ENCODE data around the gene RASGEF1B.

RASGEF1B gene

GRCh38 chr4:81392164-81392563, 79.5 kb downstream of the RASGEF1B start:
- DNase-seq (ENCODE audit: low spot score) = no peak
- TF ChIP-seq CTCF (IDR thresholded peaks at IDR 0.05; ENCODE audit: extremely low read depth, missing control alignments) = no peak

- DNase-seq (ENCODE audit: low spot score) = no peak
- no peak for TF ChIP-seq CTCF (IDR thresholded peaks at IDR 0.05; ENCODE audit: extremely low read depth, missing control alignments)
These were observed 82.0 kb downstream of the RASGEF1B start for GRCh38 chr4:81389720-81390119.

- DNase-seq (ENCODE audit: low spot score) = no peak
These were observed 91.3 kb downstream of the RASGEF1B start for GRCh38 chr4:81380437-81380836.

GRCh38 chr4:81378386-81378785, 93.3 kb downstream of the RASGEF1B start:
- DNase-seq (ENCODE audit: low spot score) = no peak
- no peak for TF ChIP-seq CTCF (IDR thresholded peaks at IDR 0.05; ENCODE audit: extremely low read depth, missing control alignments)

More at GRCh38 chr4:81380437-81380836, 91.3 kb downstream of the RASGEF1B start:
- TF ChIP-seq CTCF (IDR thresholded peaks at IDR 0.05; ENCODE audit: extremely low read depth, missing control alignments) = no peak

- DNase-seq (ENCODE audit: low spot score) = no peak
- TF ChIP-seq CTCF (IDR thresholded peaks at IDR 0.05; ENCODE audit: extremely low read depth, missing control alignments) = no peak
These were observed 94.5 kb downstream of the RASGEF1B start for GRCh38 chr4:81377191-81377590.

- DNase-seq (ENCODE audit: low spot score) = no peak
- no peak for TF ChIP-seq CTCF (IDR thresholded peaks at IDR 0.05; ENCODE audit: extremely low read depth, missing control alignments)
These were observed 95.0 kb downstream of the RASGEF1B start for GRCh38 chr4:81376720-81377119.
